Measurements from ENCODE around the gene BTG4. TPM values are rescaled to one million over a fixed set of nuclear protein-coding genes. Genes with fewer than 3 reads are reported as not detected.

Gene BTG4
- polyA plus RNA-seq, 3 donors, result not detected

DNA sequence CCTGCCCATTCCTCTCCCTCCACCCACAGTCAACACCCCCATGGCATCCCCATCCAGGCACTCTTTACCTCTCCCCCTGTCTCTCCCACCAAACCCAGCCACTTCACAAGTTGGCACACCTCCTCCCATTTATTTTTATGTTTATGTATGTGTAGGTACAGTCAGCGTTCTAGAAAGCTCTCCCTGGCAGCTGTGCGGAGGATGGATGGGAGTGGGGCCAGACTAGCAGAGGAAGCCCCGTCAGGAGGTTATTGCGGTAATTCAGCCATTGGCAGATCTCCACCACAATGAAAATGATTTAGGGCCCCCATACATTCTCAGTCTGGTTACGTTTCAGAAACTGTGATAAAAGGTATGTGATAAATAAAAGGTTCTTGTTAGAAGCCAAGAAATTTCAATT lies 51.3 kb downstream of the BTG4 start:
- TF ChIP-seq CTCF (IDR thresholded peaks at IDR 0.05), result no peak
- no peak overlapping the region for H3K4me3 Mint-ChIP-seq
- H3K4me1 Mint-ChIP-seq, result no peaks in the 10 kb centered on the region
- H3K27me3 Mint-ChIP-seq (ENCODE audit: low read depth in 3 of 3), result peaks cover 9 to 12% (median 12%) of the 10 kb centered on the region in 3 donors
- no peak overlapping the region for H3K4me3 ChIP-seq (replicated peaks in 1 of 3; ENCODE audit: low read depth in 2 of 3, low read length in 3 of 3)
- peaks cover 0 to 2% of the 10 kb centered on the region in 2 donors for H3K27me3 ChIP-seq (ENCODE audit: control insufficient read depth in 2 of 2, insufficient read depth in 2 of 2, low read length in 2 of 2)
- H4K20me1 ChIP-seq (ENCODE audit: insufficient read depth, low read length), result no peaks in the 10 kb centered on the region
- no peak overlapping the region for H3K27ac Mint-ChIP-seq
- no peaks in the 10 kb centered on the region for H3K9me3 ChIP-seq (replicated peaks in 1 of 2; ENCODE audit: control insufficient read depth in 1 of 2, insufficient read depth in 1 of 2, low read length in 2 of 2)
- no peak overlapping the region for H3K9ac ChIP-seq (ENCODE audit: insufficient read depth, low read length, poor library complexity, severe bottlenecking)
- no peak overlapping the region for H2AFZ ChIP-seq (ENCODE audit: insufficient read depth, low read depth, low read length, poor library complexity, severe bottlenecking)
- H3K4me1 ChIP-seq (ENCODE audit: control insufficient read depth in 1 of 2, insufficient read depth in 2 of 2, low read length in 2 of 2), result no peaks in the 10 kb centered on the region
- no peak overlapping the region for H3K4me2 ChIP-seq (replicated peaks; ENCODE audit: extremely low read depth, low read length, poor library complexity, severe bottlenecking)
- no peaks in the 10 kb centered on the region for H3K36me3 ChIP-seq (replicated peaks in 1 of 2; ENCODE audit: control insufficient read depth in 1 of 2, insufficient read depth in 2 of 2, low read length in 2 of 2)
- intact Hi-C loops (cut with micrococcal nuclease), result no loop called here
- DNase-seq, result no peak
- no peak overlapping the region for H3K27ac ChIP-seq (ENCODE audit: low read depth in 1 of 2, low read length in 2 of 2)
- H3K9me3 Mint-ChIP-seq, result no peaks in the 10 kb centered on the region
- no CpG with 5 or more reads among the region's 5 CpGs for WGBS (ENCODE audit: insufficient coverage)
- H3K79me2 ChIP-seq (ENCODE audit: insufficient read depth, low read length), result no peaks in the 10 kb centered on the region
- H3K36me3 Mint-ChIP-seq, result no peaks in the 10 kb centered on the region

DNA sequence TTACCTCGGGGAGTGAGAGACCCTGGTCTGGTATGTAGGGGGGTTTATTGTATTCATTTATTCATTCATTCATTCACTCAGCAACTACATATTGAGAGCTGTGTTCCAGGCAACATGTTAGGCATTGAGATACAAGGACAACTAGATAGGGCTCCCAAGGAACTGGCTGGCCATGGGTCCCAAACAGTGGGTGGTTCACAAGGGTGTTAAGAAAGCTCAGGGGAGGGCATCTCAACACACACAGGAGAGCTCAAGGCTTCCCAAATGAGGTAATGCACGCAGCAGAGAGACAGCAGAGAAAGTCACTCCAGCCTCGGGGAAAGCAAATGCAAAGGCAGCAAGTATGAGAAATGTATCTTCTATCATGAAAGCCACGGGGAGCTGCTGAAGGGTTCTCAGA lies 51.8 kb downstream of the BTG4 start:
- Histone ChIP-seq H3K4me2 (replicated peaks; ENCODE audit: extremely low read depth, low read length, poor library complexity, severe bottlenecking) (no peak overlapping the region), H3K4me3 (replicated peaks in 1 of 3; ENCODE audit: low read depth in 2 of 3, low read length in 3 of 3) (no peak overlapping the region), H3K9me3 (replicated peaks in 1 of 2; ENCODE audit: control insufficient read depth in 1 of 2, insufficient read depth in 1 of 2, low read length in 2 of 2) (no peaks in the 10 kb centered on the region), H3K4me1 (ENCODE audit: control insufficient read depth in 1 of 2, insufficient read depth in 2 of 2, low read length in 2 of 2) (no peaks in the 10 kb centered on the region), H2AFZ (ENCODE audit: insufficient read depth, low read depth, low read length, poor library complexity, severe bottlenecking) (no peak overlapping the region), H4K20me1 (ENCODE audit: insufficient read depth, low read length) (no peaks in the 10 kb centered on the region), H3K36me3 (replicated peaks in 1 of 2; ENCODE audit: control insufficient read depth in 1 of 2, insufficient read depth in 2 of 2, low read length in 2 of 2) (no peaks in the 10 kb centered on the region), H3K27ac (ENCODE audit: low read depth in 1 of 2, low read length in 2 of 2) (no peak overlapping the region), H3K9ac (ENCODE audit: insufficient read depth, low read length, poor library complexity, severe bottlenecking) (no peak overlapping the region), H3K79me2 (ENCODE audit: insufficient read depth, low read length) (no peaks in the 10 kb centered on the region), H3K27me3 (ENCODE audit: control insufficient read depth in 2 of 2, insufficient read depth in 2 of 2, low read length in 2 of 2) (peaks cover 0 to 2% of the 10 kb centered on the region in 2 donors)
- intact Hi-C loops (cut with micrococcal nuclease), result no loop called here
- no peak for TF ChIP-seq CTCF (IDR thresholded peaks at IDR 0.05)
- Mint-ChIP-seq H3K9me3 (no peaks in the 10 kb centered on the region), H3K27ac (no peak overlapping the region), H3K4me3 (no peak overlapping the region), H3K27me3 (ENCODE audit: low read depth in 3 of 3) (peaks cover 9 to 12% (median 12%) of the 10 kb centered on the region in 3 donors), H3K4me1 (no peaks in the 10 kb centered on the region), H3K36me3 (no peaks in the 10 kb centered on the region)
- 86% methylated on average over 1 of the region's 4 CpGs for WGBS (ENCODE audit: insufficient coverage)
- DNase-seq, result no peak
